G401 (cell line): ENCODE data around the gene FAM193A. TPM values are rescaled to one million over a fixed set of nuclear protein-coding genes. Genes with fewer than 3 reads are reported as not detected.
"Not testable (repeated sequence)": the region's sequence is repeated elsewhere in the genome, so short reads cannot be mapped to it uniquely, and the experiment has no call there.

ENCODE experiments used
- DNase-seq: peaks from one replicate; pipeline ENCODE4 v3.0.0-alpha.2; 2015; ENCODE audit warnings: low spot score
- in situ Hi-C: cut with HindIII; loops from 2 replicates; pipeline ENCODE4 v1.10.0; 2016; ENCODE audit warnings: low sequenced_read_pairs, mixed read lengths
- total RNA-seq: library from RNA; depleted of rRNA; stranded (reverse); fragments of >200 nt; shearing (Covaris generic); gene quantifications from 2 replicates; pipeline ENCODE4 v1.2.3, GENCODE V29; 2014

Gene FAM193A
- total RNA-seq, 1 experiment from 2014 or later: 26.2 TPM

- in situ Hi-C loops: no loop called here
- DNase-seq: no peak
These were observed 218.7 kb downstream of the FAM193A start for GRCh38 chr4:2754848-2755819.

GRCh38 chr4:2755821-2756690 lies 219.6 kb downstream of the FAM193A start, which contains the start of gene TNIP2:
Gene TNIP2 (minus strand): TSS chr4:2756336. CDS start chr4:2756289, 47 bp downstream.
- in situ Hi-C loops: no loop called here

GRCh38 chr4:2756691-2757350 lies 220.4 kb downstream of the FAM193A start:
- in situ Hi-C loops: no loop called here
- DNase-seq: no peak

More at GRCh38 chr4:2755821-2756690, 219.6 kb downstream of the FAM193A start, which contains the start of gene TNIP2:
- DNase-seq: peak; percentile 25

- in situ Hi-C loops: no loop called here
- DNase-seq: no peak
These were observed 221.0 kb downstream of the FAM193A start for GRCh38 chr4:2757426-2757825.

GRCh38 chr4:2761035-2761923 lies 224.8 kb downstream of the FAM193A start:
- in situ Hi-C loops: no loop called here
- DNase-seq: no peak

GRCh38 chr4:2762048-2762447 lies 225.6 kb downstream of the FAM193A start:
- in situ Hi-C loops: no loop called here
- DNase-seq: no peak

GRCh38 chr4:2762486-2763370 lies 226.3 kb downstream of the FAM193A start:
- in situ Hi-C loops, DNase-seq: not testable (repeated sequence)

- in situ Hi-C loops: no loop called here
These were observed 227.1 kb downstream of the FAM193A start for GRCh38 chr4:2763511-2763967.

GRCh38 chr4:2765832-2766526 lies 229.5 kb downstream of the FAM193A start:
- DNase-seq: no peak
- in situ Hi-C loops: no loop called here

More at GRCh38 chr4:2763511-2763967, 227.1 kb downstream of the FAM193A start:
- no peak for DNase-seq

GRCh38 chr4:2767046-2767704 lies 230.7 kb downstream of the FAM193A start:
- in situ Hi-C loops: no loop called here
- no peak for DNase-seq

- in situ Hi-C loops: no loop called here
- DNase-seq: no peak
These were observed 231.2 kb downstream of the FAM193A start for GRCh38 chr4:2767705-2768074.

- no peak for DNase-seq
- in situ Hi-C loops: no loop called here
These were observed 231.7 kb downstream of the FAM193A start for GRCh38 chr4:2768124-2768523.

- no peak for DNase-seq
- in situ Hi-C loops: no loop called here
These were observed 232.5 kb downstream of the FAM193A start for GRCh38 chr4:2768921-2769336.

GRCh38 chr4:2771264-2771663 lies 234.8 kb downstream of the FAM193A start:
- no peak for DNase-seq
- in situ Hi-C loops: no loop called here

GRCh38 chr4:2780643-2781042 lies 244.2 kb downstream of the FAM193A start:
- DNase-seq, in situ Hi-C loops: not testable (repeated sequence)

GRCh38 chr4:2781911-2782310 lies 245.5 kb downstream of the FAM193A start:
- no peak for DNase-seq
- in situ Hi-C loops: no loop called here
